Activated CD4-positive, alpha-beta T cell treated with anti-CD3 and anti-CD28 coated beads, Interleukin-2, Interleukin-4, amounts not matched to agents 100 ng/mL and 50 ng/mL, durations not matched to agents 16 hours and 8 hours (primary cell): ENCODE results near the gene CTBP2.

ENCODE experiments used
- DNase-seq: peaks from one replicate; pipeline ENCODE4 v3.0.0-alpha.2; 2020; ENCODE audit warnings: low spot score

CTBP2 gene

GRCh38 chr10:125144693-125145623 is 15.4 kb downstream of the CTBP2 start:
- peak; percentile 2 for DNase-seq

- no peak for DNase-seq
Observed at GRCh38 chr10:125144206-125144605, 16.2 kb downstream of the CTBP2 start.

- no peak for DNase-seq
Observed at GRCh38 chr10:125142946-125143345, 17.4 kb downstream of the CTBP2 start.

DNA sequence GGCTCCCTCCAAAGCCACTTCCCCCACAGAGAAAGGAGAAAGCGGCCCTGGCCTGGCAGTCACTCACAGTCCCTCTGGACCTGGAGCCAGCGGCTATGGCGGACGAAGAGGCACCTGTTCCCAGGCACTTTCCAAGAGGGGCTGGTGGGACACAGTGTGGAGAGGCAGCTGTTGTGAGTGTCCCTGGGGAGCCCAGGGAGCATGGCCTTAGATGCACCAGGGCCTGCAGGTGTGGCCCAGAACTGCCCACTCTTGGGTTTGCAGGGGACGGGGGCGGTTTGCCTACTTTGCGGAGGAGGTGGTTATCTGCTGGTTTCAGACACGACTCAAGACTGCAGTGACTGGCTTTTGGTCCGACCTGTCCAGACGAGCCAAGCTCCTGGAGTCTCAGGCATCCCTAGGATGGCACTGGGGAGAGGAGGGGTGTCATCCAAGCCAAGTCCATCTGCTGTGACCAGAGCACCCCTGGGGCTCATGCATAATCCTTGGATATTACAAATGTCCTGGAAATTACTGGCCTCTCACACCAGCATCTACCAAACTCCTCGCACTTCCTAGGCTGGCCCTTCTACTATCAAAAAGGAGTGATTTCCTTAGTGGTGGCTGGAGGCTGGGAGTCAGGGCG is 18.4 kb downstream of the CTBP2 start:
- no peak for DNase-seq

- no peak for DNase-seq
Observed at GRCh38 chr10:125141150-125141859, 19.1 kb downstream of the CTBP2 start.

DNA sequence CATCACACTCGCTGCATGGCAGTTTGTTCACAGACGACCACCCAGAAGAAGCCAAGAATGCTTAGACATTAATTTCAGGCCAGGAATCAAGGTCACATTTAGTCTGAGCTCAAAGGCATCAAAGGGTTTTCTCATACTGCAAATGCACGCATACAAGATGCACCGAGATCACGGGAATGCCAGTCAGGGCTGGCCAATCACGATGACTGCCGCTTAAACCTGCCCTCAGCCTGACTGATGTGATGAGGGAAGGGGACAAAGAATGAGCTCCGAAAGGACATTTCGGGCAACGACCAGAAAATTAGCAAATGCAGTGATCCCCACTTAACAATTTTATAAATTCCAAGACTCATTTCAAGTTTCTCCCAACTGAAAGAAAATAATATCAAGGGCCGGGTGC is 20.2 kb downstream of the CTBP2 start:
- no peak for DNase-seq

GRCh38 chr10:125137601-125138438 is 22.5 kb downstream of the CTBP2 start:
- DNase-seq, result no peak

GRCh38 chr10:125136087-125136486 is 24.3 kb downstream of the CTBP2 start:
- no peak for DNase-seq

GRCh38 chr10:125135771-125136035 is 24.7 kb downstream of the CTBP2 start:
- no peak for DNase-seq

GRCh38 chr10:125134916-125135770 is 25.2 kb downstream of the CTBP2 start:
- no peak for DNase-seq

GRCh38 chr10:125134483-125134848 is 25.9 kb downstream of the CTBP2 start:
- no peak for DNase-seq

GRCh38 chr10:125133696-125134482 is 26.5 kb downstream of the CTBP2 start:
- DNase-seq, result no peak

GRCh38 chr10:125132344-125132743 is 28.0 kb downstream of the CTBP2 start:
- DNase-seq, result no peak

GRCh38 chr10:125130916-125131315 is 29.4 kb downstream of the CTBP2 start:
- DNase-seq, result no peak

DNA sequence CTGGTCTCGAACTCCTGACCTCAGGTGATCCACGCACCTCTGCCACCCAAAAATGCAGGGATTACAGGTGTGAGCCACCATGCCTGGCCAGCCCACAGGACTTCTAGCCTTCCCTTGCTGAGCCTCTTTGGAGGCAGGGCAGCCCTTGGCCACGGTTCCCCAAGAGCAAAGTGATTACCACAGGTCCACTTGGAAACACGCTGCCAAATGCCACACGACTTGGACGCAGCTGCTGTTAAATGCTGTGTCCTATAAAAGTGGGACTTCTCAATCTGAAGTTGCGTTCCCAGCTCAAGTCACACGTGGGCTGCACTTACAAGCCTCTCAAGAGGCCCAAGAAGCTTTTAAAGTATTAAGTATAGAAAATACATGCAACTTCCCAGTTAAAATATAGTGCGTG is 30.1 kb downstream of the CTBP2 start:
- no peak for DNase-seq

DNA sequence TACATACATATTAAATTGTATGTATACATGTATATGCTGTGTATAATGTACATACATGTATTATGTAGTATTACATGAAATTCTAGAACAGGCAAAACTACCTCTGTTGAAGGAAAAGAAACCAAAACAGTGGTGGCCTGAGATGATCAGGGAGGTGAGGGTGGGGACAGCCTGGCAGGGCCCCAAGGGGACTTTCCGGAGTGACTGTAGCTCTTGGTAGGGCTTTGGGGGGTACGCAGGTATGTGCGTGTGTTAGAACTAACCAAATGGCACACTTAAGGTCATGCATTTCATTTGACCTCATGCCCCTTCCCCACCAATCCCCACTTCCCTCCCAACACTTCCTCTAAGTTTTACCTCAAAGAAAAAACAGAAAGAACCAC is 31.3 kb downstream of the CTBP2 start:
- DNase-seq, result no peak

- DNase-seq, result no peak
Observed at GRCh38 chr10:125128397-125129075, 31.8 kb downstream of the CTBP2 start.

DNA sequence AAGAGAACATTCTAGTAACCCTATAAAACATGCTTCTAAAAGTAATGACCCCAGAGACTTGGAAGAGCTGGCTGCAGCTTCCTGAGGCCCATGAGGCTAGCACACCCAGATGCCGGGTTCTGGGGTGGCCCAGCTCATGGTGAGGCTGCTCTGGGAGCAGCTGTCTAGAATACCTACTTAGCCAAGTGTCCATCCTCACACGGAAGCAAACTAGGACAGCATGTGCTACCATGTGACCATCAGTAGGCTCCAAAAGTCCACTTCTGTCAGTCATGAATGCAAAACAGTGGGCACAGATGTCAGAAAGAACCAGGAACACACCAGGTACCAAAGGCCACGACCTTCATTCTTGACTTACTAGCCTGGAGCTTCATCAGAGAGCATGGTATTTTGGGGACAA is 32.4 kb downstream of the CTBP2 start:
- DNase-seq, result no peak

DNA sequence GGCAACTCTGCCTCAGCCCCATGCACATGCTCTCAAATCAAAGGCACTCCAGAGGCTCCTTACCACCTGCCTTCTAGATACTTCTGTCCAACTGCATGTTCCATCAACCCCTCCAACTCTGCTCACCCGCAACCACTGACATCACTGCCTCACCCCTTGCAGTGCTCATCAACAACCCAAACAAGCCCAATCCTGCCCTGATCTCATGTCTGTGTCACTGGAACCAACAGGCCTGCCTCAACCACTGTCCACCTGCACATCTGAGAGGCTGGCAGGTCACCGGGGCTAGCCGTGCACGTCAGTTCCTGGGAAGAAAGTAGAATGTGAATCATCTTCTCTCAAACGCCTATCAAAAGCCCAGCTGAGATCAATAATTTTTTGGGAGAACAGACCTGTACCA is 33.3 kb downstream of the CTBP2 start:
- DNase-seq, result no peak
